ENCODE results near the gene FAM124B.

Gene FAM124B

GRCh38 chr2:224333726-224334482 lies 68.0 kb downstream of the FAM124B start:
- DNase-seq: no peak

DNA sequence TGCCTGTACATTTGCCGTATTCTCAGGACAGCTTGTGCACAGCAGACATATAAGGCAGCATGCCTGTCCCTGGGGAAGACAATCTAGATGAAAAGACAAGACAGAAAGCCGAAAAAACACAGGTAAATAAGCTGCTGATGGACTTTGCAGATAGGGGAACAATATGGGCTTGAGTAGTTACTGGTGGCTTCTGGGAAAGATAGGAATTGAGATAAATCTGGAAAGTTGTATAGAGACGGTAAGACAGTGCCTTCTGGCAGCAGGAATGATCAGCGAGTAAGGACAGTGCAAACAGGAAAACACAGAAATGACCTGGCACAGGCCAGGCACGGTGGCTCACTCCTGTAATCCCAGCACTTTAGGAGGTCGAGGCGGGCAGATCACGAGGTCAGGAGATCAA lies 70.2 kb downstream of the FAM124B start:
- DNase-seq: no peak

GRCh38 chr2:224328798-224329197 lies 73.1 kb downstream of the FAM124B start:
- no peak for DNase-seq

Data from stimulated activated CD8-positive, alpha-beta memory T cell treated with anti-CD3 and anti-CD28 coated beads, Interleukin-4, amount 100 ng/mL, for 48 hours (primary cell).